HFFc6 (cell line): ENCODE results near the gene ARHGAP26. TPM values are rescaled to one million over a fixed set of nuclear protein-coding genes. Genes with fewer than 3 reads are reported as not detected.

Experiments used
- DNase-seq: peaks from one replicate; pipeline ENCODE4 v3.0.0-alpha.2; 2018
- H3K27ac Mint-ChIP-seq: 2 replicates; pipeline ENCODE4 v1.8.0; 2020; ENCODE audit warnings: mild to moderate bottlenecking, mixed read lengths
- H3K27me3 Mint-ChIP-seq: 2 replicates; pipeline ENCODE4 v1.8.0; 2021; ENCODE audit warnings: mild to moderate bottlenecking, moderate library complexity, mixed read lengths; ENCODE audit not compliant: insufficient read depth
- H3K36me3 Mint-ChIP-seq: 2 replicates; pipeline ENCODE4 v1.8.0; 2021; ENCODE audit warnings: low read depth, mixed read lengths
- H3K4me1 Mint-ChIP-seq: 2 replicates; pipeline ENCODE4 v1.8.0; 2020; ENCODE audit warnings: low read depth, mixed read lengths
- H3K4me3 Mint-ChIP-seq: 2 replicates; pipeline ENCODE4 v1.8.0; 2020; ENCODE audit warnings: mild to moderate bottlenecking, moderate library complexity, mixed read lengths
- H3K9me3 Mint-ChIP-seq: 2 replicates; pipeline ENCODE4 v1.8.0; 2020; ENCODE audit warnings: mild to moderate bottlenecking, mixed read lengths
- total RNA-seq, 6 experiments: library from RNA; stranded (reverse); fragmentation: NEBNext Ultra II Directional; extraction: Animal tissue kit (Norgen Biotek cat#: 25700); gene quantifications; 2 replicates in 1 of 6; 3 replicates in 5 of 6; pipeline ENCODE4 v1.2.3, GENCODE V29; 2021
- TF ChIP-seq, protein P1 (sequence below): fragments of 200-600 bp; sonication (generic); IDR thresholded peaks from 2 replicates; pipeline ENCODE4 v1.5.0; 2021; ENCODE audit warnings: antibody characterized with exemption, mild to moderate bottlenecking

ARHGAP26 gene
- total RNA-seq, 6 experiments from 2014 or later = 2.3 to 3.6 (median 3.1) TPM

DNA sequence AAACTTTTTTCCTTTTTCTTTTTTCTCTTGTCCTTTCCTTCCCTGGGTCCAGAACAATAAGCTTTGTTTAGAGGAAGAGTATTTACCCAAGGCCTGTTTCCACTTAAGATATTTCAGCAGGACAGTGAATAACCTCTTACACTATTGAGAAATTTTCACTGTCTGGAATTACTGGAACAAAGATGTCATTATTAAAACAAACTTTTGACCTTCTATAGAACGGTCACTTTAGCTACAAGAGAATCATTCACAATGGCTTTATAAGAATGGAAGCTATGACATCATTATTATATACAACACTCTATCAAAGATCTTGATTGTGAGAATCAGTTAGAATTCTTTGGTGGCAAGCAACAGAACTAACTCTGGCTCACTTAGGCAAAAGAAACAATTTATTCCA, 22.0 kb upstream of the ARHGAP26 start:
- peaks cover 43% of the 10 kb centered on the region for H3K4me1 Mint-ChIP-seq
- H3K9me3 Mint-ChIP-seq = no peaks in the 10 kb centered on the region
- no peak overlapping the region for H3K27ac Mint-ChIP-seq
- no peak for DNase-seq
- H3K36me3 Mint-ChIP-seq = no peaks in the 10 kb centered on the region; the same call in 1 of the 2 replicates
- TF ChIP-seq, protein P1, sequence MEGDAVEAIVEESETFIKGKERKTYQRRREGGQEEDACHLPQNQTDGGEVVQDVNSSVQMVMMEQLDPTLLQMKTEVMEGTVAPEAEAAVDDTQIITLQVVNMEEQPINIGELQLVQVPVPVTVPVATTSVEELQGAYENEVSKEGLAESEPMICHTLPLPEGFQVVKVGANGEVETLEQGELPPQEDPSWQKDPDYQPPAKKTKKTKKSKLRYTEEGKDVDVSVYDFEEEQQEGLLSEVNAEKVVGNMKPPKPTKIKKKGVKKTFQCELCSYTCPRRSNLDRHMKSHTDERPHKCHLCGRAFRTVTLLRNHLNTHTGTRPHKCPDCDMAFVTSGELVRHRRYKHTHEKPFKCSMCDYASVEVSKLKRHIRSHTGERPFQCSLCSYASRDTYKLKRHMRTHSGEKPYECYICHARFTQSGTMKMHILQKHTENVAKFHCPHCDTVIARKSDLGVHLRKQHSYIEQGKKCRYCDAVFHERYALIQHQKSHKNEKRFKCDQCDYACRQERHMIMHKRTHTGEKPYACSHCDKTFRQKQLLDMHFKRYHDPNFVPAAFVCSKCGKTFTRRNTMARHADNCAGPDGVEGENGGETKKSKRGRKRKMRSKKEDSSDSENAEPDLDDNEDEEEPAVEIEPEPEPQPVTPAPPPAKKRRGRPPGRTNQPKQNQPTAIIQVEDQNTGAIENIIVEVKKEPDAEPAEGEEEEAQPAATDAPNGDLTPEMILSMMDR = no peak
- no peak overlapping the region for H3K4me3 Mint-ChIP-seq
- peaks cover under 1% of the 10 kb centered on the region; the same call in 1 of the 2 replicates for H3K27me3 Mint-ChIP-seq

DNA sequence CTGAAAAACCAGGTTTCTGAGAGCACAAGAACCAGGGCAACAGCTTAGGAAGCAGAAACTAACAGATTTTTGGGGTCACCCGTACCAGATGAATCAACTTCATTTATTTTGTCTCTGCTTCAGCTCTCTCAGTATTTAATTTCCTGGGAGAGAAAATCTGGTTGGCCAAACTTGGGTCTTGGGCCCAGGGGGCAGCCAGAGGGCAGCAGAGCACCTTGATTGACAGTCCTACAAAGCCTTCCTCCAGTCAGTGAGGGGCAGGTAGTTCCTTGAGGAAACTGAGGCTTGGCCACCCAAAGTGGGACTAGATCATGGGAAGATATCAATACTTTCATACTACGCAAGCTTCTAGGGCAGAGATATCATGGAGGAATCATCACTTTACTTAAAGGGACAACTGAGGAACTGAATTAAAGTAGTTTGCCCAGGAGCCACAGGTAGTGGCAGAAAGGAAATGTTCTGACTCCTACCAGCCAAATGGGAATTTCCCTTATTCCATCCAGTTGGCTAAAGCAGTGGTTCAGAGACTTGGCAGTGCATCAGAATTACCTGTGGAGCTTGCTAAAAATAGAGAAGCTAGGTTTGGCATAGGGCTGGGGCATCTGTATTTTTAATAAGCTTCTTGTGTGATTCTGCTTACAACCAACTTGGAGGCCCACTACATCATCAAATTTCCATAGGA, 21.5 kb upstream of the ARHGAP26 start:
- Mint-ChIP-seq H3K4me1 (peaks cover 40% of the 10 kb centered on the region), H3K9me3 (no peaks in the 10 kb centered on the region), H3K4me3 (no peak overlapping the region), H3K36me3 (no peaks in the 10 kb centered on the region; the same call in 1 of the 2 replicates), H3K27ac (no peak overlapping the region), H3K27me3 (no peaks in the 10 kb centered on the region; the same call in 1 of the 2 replicates)
- TF ChIP-seq, protein P1 = peak; percentile 61
- no peak for DNase-seq

DNA sequence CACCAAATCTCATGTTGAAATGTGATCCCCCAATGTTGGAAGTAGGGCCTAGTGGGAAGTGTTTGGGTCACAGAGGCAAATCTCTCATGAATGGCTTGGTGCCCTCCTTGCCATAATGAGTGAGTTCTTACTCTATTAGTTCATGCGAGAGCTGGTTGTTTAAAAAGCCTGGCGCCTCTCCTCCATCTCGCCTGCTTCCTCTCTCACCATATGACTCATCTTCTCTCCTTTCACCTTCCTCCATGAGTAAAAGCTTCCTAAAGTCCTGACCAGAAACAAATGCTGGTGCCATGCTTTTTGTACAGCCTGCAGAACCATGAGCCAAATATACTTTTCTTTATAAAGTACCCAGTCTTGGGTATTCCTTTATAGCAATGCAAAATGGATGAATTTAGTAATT, 20.9 kb upstream of the ARHGAP26 start:
- no peaks in the 10 kb centered on the region for H3K9me3 Mint-ChIP-seq
- peaks cover 36% of the 10 kb centered on the region for H3K4me1 Mint-ChIP-seq
- DNase-seq = peak; percentile 46
- peak overlapping the region; percentile 36 for H3K27ac Mint-ChIP-seq
- TF ChIP-seq, protein P1 = no peak
- no peaks in the 10 kb centered on the region; the same call in 1 of the 2 replicates for H3K36me3 Mint-ChIP-seq
- no peaks in the 10 kb centered on the region for H3K27me3 Mint-ChIP-seq
- H3K4me3 Mint-ChIP-seq = no peak overlapping the region; the same call in 1 of the 2 replicates

DNA sequence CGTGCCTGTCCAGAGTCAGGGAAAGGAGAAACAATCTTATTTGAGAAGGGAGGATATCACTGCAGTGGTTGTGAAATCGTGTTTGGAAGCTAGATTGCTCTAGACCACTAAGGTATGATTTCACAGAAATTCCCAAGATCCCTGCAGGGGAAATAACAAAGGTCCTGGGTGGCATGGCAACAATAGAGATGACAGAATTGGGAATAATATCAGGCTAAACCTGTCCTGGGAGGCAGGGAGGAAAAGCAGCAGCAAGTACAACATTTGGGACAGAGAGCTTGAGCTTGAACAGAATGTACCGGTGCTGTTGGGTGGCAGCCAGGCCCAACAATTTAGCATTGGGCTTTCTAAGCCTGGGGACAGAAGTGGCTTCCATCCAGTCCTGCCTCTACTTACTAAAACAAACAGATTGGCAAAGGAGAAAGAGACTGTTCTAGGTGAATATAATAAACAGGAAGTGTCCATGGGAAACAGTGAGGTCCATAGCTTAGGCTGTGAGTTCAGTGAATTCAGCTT, 17.0 kb upstream of the ARHGAP26 start:
- peaks cover 27% of the 10 kb centered on the region for H3K4me1 Mint-ChIP-seq
- peaks cover 8% of the 10 kb centered on the region for H3K27me3 Mint-ChIP-seq
- TF ChIP-seq, protein P1 = no peak
- H3K9me3 Mint-ChIP-seq = no peaks in the 10 kb centered on the region
- H3K36me3 Mint-ChIP-seq = no peaks in the 10 kb centered on the region; the same call in 1 of the 2 replicates
- no peak overlapping the region for H3K4me3 Mint-ChIP-seq
- DNase-seq = no peak
- no peak overlapping the region for H3K27ac Mint-ChIP-seq

DNA sequence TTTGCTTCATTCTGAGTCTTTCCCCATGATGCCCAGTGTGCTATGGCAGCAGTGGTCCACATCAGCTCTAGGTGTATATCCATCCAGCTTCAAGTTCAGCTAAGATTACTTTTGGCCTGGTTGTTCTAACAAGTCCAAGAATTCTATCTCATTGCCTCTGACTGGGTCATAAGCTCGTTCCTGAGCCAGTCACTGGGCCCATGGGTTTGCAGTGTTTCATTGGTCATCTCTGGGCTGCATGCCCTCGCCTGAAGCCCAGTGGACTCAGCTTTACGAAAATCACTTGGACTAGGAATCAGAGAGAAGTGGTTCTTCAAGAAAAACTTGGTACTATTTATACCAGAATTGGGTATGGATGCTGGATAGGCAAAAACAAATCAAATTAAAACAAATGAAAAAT, 16.1 kb upstream of the ARHGAP26 start:
- H3K36me3 Mint-ChIP-seq = no peaks in the 10 kb centered on the region
- H3K27me3 Mint-ChIP-seq = peaks cover 10% of the 10 kb centered on the region
- H3K9me3 Mint-ChIP-seq = no peaks in the 10 kb centered on the region
- H3K27ac Mint-ChIP-seq = no peak overlapping the region
- H3K4me1 Mint-ChIP-seq = peaks cover 18% of the 10 kb centered on the region
- DNase-seq = no peak
- TF ChIP-seq, protein P1 = no peak
- H3K4me3 Mint-ChIP-seq = no peak overlapping the region
